Trophoblast cell (in vitro differentiated cells and primary cell): ENCODE data around the gene KRTAP10-12.

Experiments used
- DNase-seq, 2 donors: peaks; one replicate each; pipeline ENCODE4 v3.0.0-alpha.2; 2016
- H2AFZ ChIP-seq: 2 replicates; pipeline ENCODE4 v1.6.1; 2013; ENCODE audit warnings: low read length, moderate library complexity, mild to moderate bottlenecking; ENCODE audit not compliant: insufficient read depth, poor library complexity
- H2AK5ac ChIP-seq: 2 replicates; pipeline ENCODE4 v1.6.1; 2013; ENCODE audit warnings: mild to moderate bottlenecking, low read length
- H2BK120ac ChIP-seq: 2 replicates; pipeline ENCODE4 v1.6.1; 2013; ENCODE audit warnings: low read length, mild to moderate bottlenecking, moderate library complexity; ENCODE audit not compliant: insufficient read depth, poor library complexity
- H2BK12ac ChIP-seq: 2 replicates; pipeline ENCODE4 v1.6.1; 2013; ENCODE audit warnings: mild to moderate bottlenecking, low read length, moderate library complexity
- H2BK5ac ChIP-seq: 2 replicates; pipeline ENCODE4 v1.6.1; 2013; ENCODE audit warnings: low read length, low read depth, moderate library complexity, mild to moderate bottlenecking; ENCODE audit not compliant: poor library complexity
- H3K14ac ChIP-seq: 2 replicates; pipeline ENCODE4 v1.6.1; 2013; ENCODE audit warnings: mild to moderate bottlenecking, low read length
- H3K18ac ChIP-seq: 2 replicates; pipeline ENCODE4 v1.6.1; 2013; ENCODE audit warnings: mild to moderate bottlenecking, low read length
- H3K23ac ChIP-seq: 2 replicates; pipeline ENCODE4 v1.6.1; 2013; ENCODE audit warnings: low read length
- H3K27ac ChIP-seq: 2 replicates; pipeline ENCODE4 v1.5.1; 2013; ENCODE audit warnings: low read depth, mild to moderate bottlenecking, inconsistent platforms, low read length, moderate library complexity
- H3K27me3 ChIP-seq: 2 replicates; pipeline ENCODE4 v1.6.1; 2013; ENCODE audit warnings: inconsistent platforms, mild to moderate bottlenecking, low read length, moderate library complexity; ENCODE audit not compliant: insufficient read depth
- H3K36me3 ChIP-seq, 2 experiments: 1 replicate in 1 of 2; 2 replicates in 1 of 2; pipeline ENCODE4 v1.6.1; 2013; ENCODE audit warnings: low read length in 2 of 2, mild to moderate bottlenecking in 2 of 2, moderate library complexity in 1 of 2; ENCODE audit not compliant: insufficient read depth in 2 of 2, control insufficient read depth in 1 of 2
- H3K4ac ChIP-seq: 2 replicates; pipeline ENCODE4 v1.6.1; 2013; ENCODE audit warnings: low read depth, mild to moderate bottlenecking, low read length, moderate library complexity
- H3K4me1 ChIP-seq, 2 experiments: 1 replicate in 1 of 2; 2 replicates in 1 of 2; pipeline ENCODE4 v1.6.1; 2013; ENCODE audit warnings: low read length in 2 of 2, mild to moderate bottlenecking in 2 of 2, moderate library complexity in 1 of 2; ENCODE audit not compliant: insufficient read depth in 2 of 2, control insufficient read depth in 1 of 2
- H3K4me2 ChIP-seq: 2 replicates; pipeline ENCODE4 v1.6.1; 2013; ENCODE audit warnings: inconsistent platforms, mild to moderate bottlenecking, low read length, moderate library complexity
- H3K4me3 ChIP-seq: 2 replicates; pipeline ENCODE4 v1.5.1; 2013; ENCODE audit warnings: mild to moderate bottlenecking, low read depth, low read length, inconsistent platforms
- H3K79me1 ChIP-seq: one replicate; pipeline ENCODE4 v1.6.1; 2013; ENCODE audit warnings: low read length
- H3K79me2 ChIP-seq: 2 replicates; pipeline ENCODE4 v1.6.1; 2013; ENCODE audit warnings: low read length, mild to moderate bottlenecking; ENCODE audit not compliant: control insufficient read depth, insufficient read depth, poor library complexity
- H3K9ac ChIP-seq: 2 replicates; pipeline ENCODE4 v1.6.1; 2013; ENCODE audit warnings: mild to moderate bottlenecking, low read length
- H3K9me3 ChIP-seq: 2 replicates; pipeline ENCODE4 v1.6.1; 2013; ENCODE audit warnings: low read depth, mild to moderate bottlenecking, control low read depth, inconsistent platforms, low read length; ENCODE audit not compliant: insufficient read depth
- H4K12ac ChIP-seq: 2 replicates; pipeline ENCODE4 v1.6.1; 2013; ENCODE audit warnings: low read depth, mild to moderate bottlenecking, low read length, moderate library complexity
- H4K8ac ChIP-seq: 2 replicates; pipeline ENCODE4 v1.6.1; 2013; ENCODE audit warnings: low read depth, mild to moderate bottlenecking, low read length, moderate library complexity
- H4K91ac ChIP-seq: one replicate; pipeline ENCODE4 v1.6.1; 2013; ENCODE audit warnings: low read depth, mild to moderate bottlenecking, low read length, moderate library complexity
- WGBS: extraction: QIAGEN DNeasy Blood & Tissue Kit; methylation state at CpG from one replicate; pipeline ENCODE4 v1.1.7; 2013; ENCODE audit warnings: missing lambda C conversion rate; ENCODE audit not compliant: insufficient read length, insufficient coverage; ENCODE audit errors: extremely low coverage; 5-methylcytosine and 5-hydroxymethylcytosine counted together

The KRTAP10-12 gene

DNA sequence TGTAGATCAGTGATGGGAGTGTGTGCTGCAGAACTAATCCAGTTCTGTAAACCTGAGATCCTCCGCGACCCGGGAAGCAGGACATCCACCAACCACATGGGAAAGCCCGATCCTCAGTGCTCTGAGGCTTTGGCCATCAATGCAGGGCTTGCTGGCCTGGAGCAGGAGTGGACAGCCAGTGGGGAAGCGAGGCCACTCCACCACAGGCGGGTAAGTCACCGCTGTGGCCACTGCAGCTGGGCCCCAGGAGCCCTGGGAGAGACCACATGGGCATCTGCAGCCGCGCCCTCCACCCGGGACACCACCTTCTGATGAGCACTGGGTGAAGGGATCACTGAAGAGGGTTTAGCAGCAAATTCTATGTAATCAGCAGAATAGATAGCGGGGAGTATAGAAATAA lies 15.8 kb upstream of the KRTAP10-12 start:
- Histone ChIP-seq H3K18ac (no peak overlapping the region), H2BK12ac (no peak overlapping the region), H3K27ac (no peak overlapping the region), H2BK120ac (no peak overlapping the region), H3K4me3 (no peak overlapping the region), H3K79me2 (no peaks in the 10 kb centered on the region), H3K9me3 (peaks cover 2% of the 10 kb centered on the region), H4K8ac (no peak overlapping the region), H2AFZ (no peak overlapping the region), H3K36me3 (no peaks in the 10 kb centered on the region), H3K79me1 (no peaks in the 10 kb centered on the region), H3K9ac (no peak overlapping the region), H2AK5ac (no peak overlapping the region), H4K12ac (no peak overlapping the region), H3K4me1 (no peaks in the 10 kb centered on the region), H3K27me3 (no peaks in the 10 kb centered on the region), H4K91ac (no peak overlapping the region), H3K4me2 (no peak overlapping the region), H3K4ac (no peak overlapping the region), H2BK5ac (no peak overlapping the region), H3K23ac (no peak overlapping the region), H3K14ac (no peak overlapping the region)
- WGBS = no CpG with 5 or more reads among the region's 11 CpGs
- no peak for DNase-seq

DNA sequence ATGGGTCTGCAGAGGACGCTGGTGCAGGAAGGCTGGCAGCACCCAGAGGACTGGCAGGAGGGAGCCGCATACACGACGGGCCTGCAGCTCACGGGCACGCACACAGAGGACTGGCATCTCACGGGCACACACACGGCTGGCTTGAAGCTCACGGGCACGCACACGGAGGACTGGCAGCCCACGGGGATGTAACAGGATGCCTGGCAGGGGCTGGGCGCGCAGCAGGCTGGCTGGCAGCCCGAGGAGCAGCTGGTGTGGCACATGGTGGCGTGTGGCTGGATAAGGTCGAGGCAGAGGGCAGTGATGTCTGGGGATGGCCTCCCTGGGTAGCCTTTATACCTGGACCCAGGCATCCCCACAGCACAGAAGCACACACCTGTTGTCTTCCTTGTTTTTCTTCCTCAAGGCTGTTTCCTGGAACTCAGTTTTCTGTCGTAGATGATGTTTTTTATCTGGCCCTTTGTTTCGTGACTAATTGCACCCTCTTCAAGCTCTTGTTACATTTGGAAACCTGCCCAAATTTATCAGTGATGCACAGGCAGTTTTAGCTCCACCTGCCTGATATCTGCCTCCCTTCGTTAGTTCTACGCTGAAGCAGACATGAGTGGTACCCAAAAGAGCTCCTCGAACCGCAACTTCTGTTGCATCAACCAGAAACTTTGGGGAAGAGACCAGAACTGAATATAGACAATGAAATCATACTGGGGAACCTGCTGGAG lies 15.0 kb upstream of the KRTAP10-12 start, which contains the start of gene KRTAP12-1:
Gene KRTAP12-1, minus strand, starts transcription at position 303 of the 719 bp plus-strand sequence. Its CDS starts 40 bp downstream, at position 263.
- no peak within 1 kb of the TSS for H2BK120ac ChIP-seq
- H4K8ac ChIP-seq = no peak within 1 kb of the TSS
- no peaks in the 10 kb centered on the region for H3K4me1 ChIP-seq
- H3K4me3 ChIP-seq = no peak within 1 kb of the TSS
- H3K79me2 ChIP-seq = no peaks in the 10 kb centered on the region
- no peak within 1 kb of the TSS for H2BK5ac ChIP-seq
- no peak within 1 kb of the TSS for H2BK12ac ChIP-seq
- no peak within 1 kb of the TSS for H4K12ac ChIP-seq
- H3K27me3 ChIP-seq = no peaks in the 10 kb centered on the region
- H3K4me2 ChIP-seq = no peak within 1 kb of the TSS
- H2AFZ ChIP-seq = no peak within 1 kb of the TSS
- DNase-seq = no peak
- no peak within 1 kb of the TSS for H4K91ac ChIP-seq
- H3K9me3 ChIP-seq = peaks cover 2% of the 10 kb centered on the region
- H3K79me1 ChIP-seq = no peaks in the 10 kb centered on the region
- no CpG with 5 or more reads among the region's 23 CpGs for WGBS
- no peak within 1 kb of the TSS for H3K23ac ChIP-seq
- no peak within 1 kb of the TSS for H2AK5ac ChIP-seq
- no peak within 1 kb of the TSS for H3K14ac ChIP-seq
- no peaks in the 10 kb centered on the region for H3K36me3 ChIP-seq
- no peak within 1 kb of the TSS for H3K4ac ChIP-seq
- no peak within 1 kb of the TSS for H3K9ac ChIP-seq
- H3K27ac ChIP-seq = no peak within 1 kb of the TSS
- H3K18ac ChIP-seq = no peak within 1 kb of the TSS

DNA sequence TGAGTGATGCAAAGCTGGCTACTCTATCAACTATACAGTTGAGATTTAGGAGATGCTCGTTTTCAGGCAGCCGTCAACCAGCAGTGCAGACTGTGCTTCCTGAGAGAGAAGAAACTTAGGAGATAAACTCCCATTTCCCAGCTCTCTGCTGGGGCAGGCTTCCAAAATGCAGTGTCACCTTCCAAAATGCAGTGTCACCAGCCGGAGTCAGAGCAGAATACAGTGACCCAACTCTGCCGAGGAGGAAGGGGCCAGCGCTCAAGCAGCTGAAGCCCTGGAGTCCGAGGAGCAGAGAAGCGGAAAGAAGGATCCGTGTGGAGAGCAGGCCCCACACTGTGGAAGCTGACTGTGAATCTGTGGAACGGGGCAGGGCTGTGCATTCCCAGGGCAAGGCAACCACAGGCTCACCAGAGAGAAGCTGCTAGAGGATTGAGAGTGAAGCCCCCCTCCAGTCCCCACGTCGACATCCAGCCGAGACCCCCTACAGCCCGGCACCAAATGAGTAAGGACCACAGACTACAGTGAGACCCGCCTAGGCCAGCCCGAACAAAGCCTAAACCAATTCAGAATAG lies 14.3 kb upstream of the KRTAP10-12 start:
- Histone ChIP-seq H3K4me3 (no peak overlapping the region), H3K27me3 (no peaks in the 10 kb centered on the region), H2AK5ac (no peak overlapping the region), H3K79me1 (no peaks in the 10 kb centered on the region), H4K12ac (no peak overlapping the region), H3K4me1 (no peaks in the 10 kb centered on the region), H3K79me2 (no peaks in the 10 kb centered on the region), H3K14ac (no peak overlapping the region), H3K18ac (no peak overlapping the region), H4K91ac (no peak overlapping the region), H4K8ac (no peak overlapping the region), H2BK120ac (no peak overlapping the region), H3K9me3 (peaks cover 2% of the 10 kb centered on the region), H2AFZ (no peak overlapping the region), H3K4me2 (no peak overlapping the region), H2BK12ac (no peak overlapping the region), H3K23ac (no peak overlapping the region), H3K9ac (no peak overlapping the region), H3K4ac (no peak overlapping the region), H3K27ac (no peak overlapping the region), H2BK5ac (no peak overlapping the region), H3K36me3 (no peaks in the 10 kb centered on the region)
- no CpG with 5 or more reads among the region's 15 CpGs for WGBS
- DNase-seq = no peak

DNA sequence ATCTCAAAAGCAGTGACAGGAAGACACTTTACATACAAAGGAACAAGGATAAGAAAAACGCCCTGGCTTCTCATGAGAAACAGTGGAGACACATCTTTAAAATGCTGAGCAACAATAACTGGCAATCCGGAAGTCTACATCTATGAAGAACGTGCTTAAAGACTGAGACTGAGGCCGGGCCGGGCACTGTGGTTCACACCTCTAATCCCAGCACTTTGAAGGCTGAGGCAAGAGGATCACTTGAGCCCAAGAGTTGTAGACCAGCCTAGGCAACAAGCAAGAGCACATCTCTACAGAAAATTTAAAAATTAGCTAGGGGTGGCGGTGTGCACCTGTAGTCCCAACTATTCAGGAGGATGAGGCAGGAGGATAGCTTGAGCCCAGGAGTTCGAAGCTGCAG lies 12.9 kb upstream of the KRTAP10-12 start:
- H3K9ac ChIP-seq = no peak overlapping the region
- H2BK5ac ChIP-seq = no peak overlapping the region
- H4K91ac ChIP-seq = no peak overlapping the region
- H3K79me1 ChIP-seq = no peaks in the 10 kb centered on the region
- H3K27me3 ChIP-seq = no peaks in the 10 kb centered on the region
- H3K36me3 ChIP-seq = no peaks in the 10 kb centered on the region
- peaks cover 2% of the 10 kb centered on the region for H3K9me3 ChIP-seq
- H2BK12ac ChIP-seq = no peak overlapping the region
- H4K12ac ChIP-seq = no peak overlapping the region
- no peak overlapping the region for H3K4me3 ChIP-seq
- H3K23ac ChIP-seq = no peak overlapping the region
- no peaks in the 10 kb centered on the region for H3K4me1 ChIP-seq
- no peak overlapping the region for H3K4ac ChIP-seq
- no peak overlapping the region for H3K18ac ChIP-seq
- H3K79me2 ChIP-seq = no peaks in the 10 kb centered on the region
- H3K4me2 ChIP-seq = no peak overlapping the region
- WGBS = no CpG with 5 or more reads among the region's 7 CpGs
- no peak overlapping the region for H2AK5ac ChIP-seq
- no peak overlapping the region for H2BK120ac ChIP-seq
- no peak overlapping the region for H3K27ac ChIP-seq
- DNase-seq = no peak
- no peak overlapping the region for H2AFZ ChIP-seq
- H3K14ac ChIP-seq = no peak overlapping the region
- H4K8ac ChIP-seq = no peak overlapping the region
